ENCODE measurements around the gene CAMKMT.

GRCh38 chr2:44459739-44460138, 98.0 kb downstream of the CAMKMT start:
- TF ChIP-seq CTCF (IDR thresholded peaks at IDR 0.05 in 8 of 11, conservative IDR thresholded peaks at IDR 0.05 in 3 of 11) = no peak
- TF ChIP-seq POLR2A (IDR thresholded peaks at IDR 0.05) = no peak

Data from spleen (tissue), 7 donors.